SK-N-SH (cell line): ENCODE measurements around the gene PABPN1L. TPM values are rescaled to one million over a fixed set of nuclear protein-coding genes. Genes with fewer than 3 reads are reported as not detected.

Experiments
- CTCF ChIA-PET: fragments of 300-600, 350-600 bp; formaldehyde crosslinking; extraction: SDS; loops from one replicate; lab custom pipeline; 2021; lab: Yijun Ruan, JAX
- POLR2A ChIA-PET: fragments of 350-600 bp; sonication (Branson Sonifier 250); formaldehyde crosslinking; extraction: SDS; loops from one replicate; lab custom pipeline; 2020; ENCODE audit warnings: antibody characterized with exemption, inconsistent platforms; lab: Yijun Ruan, JAX
- DNase-seq: peaks from one replicate; pipeline ENCODE4 v3.0.0; 2012
- H2AFZ ChIP-seq: fragments of 200-600 bp; sonication (generic); 2 replicates; pipeline ENCODE4 v1.8.1; 2016; ENCODE audit warnings: antibody characterized with exemption, mild to moderate bottlenecking, low read depth
- H3F3A ChIP-seq: fragments of 200-600 bp; sonication (generic); replicated peaks from 2 replicates; pipeline ENCODE3; 2016; ENCODE audit warnings: antibody characterized with exemption, mild to moderate bottlenecking; ENCODE audit not compliant: insufficient read depth
- H3K27ac ChIP-seq, 2 experiments: fragments of 200-500 bp in 1 of 2; fragments of 200-600 bp in 1 of 2; sonication (Bioruptor generic) in 1 of 2; sonication (generic), shearing (Covaris generic) in 1 of 2; 2 replicates each; pipeline versions ENCODE4 v1.5.1 to v1.6.1; 2014 to 2016; ENCODE audit warnings: low read depth in 2 of 2, inconsistent platforms in 1 of 2, low read length in 1 of 2, mild to moderate bottlenecking in 1 of 2, mixed read lengths in 1 of 2
- H3K27me3 ChIP-seq: fragments of 200-600 bp; sonication (generic), shearing (Covaris generic); 2 replicates; pipeline ENCODE4 v1.6.1; 2016; ENCODE audit warnings: mixed run types; ENCODE audit not compliant: insufficient read depth
- H3K36me3 ChIP-seq, 2 experiments: fragments of 200-500 bp in 1 of 2; fragments of 200-600 bp in 1 of 2; sonication (Bioruptor generic) in 1 of 2; sonication (generic) in 1 of 2; replicated peaks in 1 of 2; 2 replicates each; pipeline versions ENCODE3 to v1.5.1; 2014 to 2016; ENCODE audit warnings: low read length in 1 of 2, mild to moderate bottlenecking in 1 of 2; ENCODE audit not compliant: insufficient read depth in 2 of 2, control insufficient read depth in 1 of 2
- H3K4me1 ChIP-seq, 2 experiments: fragments of 200-500 bp in 1 of 2; fragments of 200-600 bp in 1 of 2; sonication (Bioruptor generic) in 1 of 2; sonication (generic), shearing (Covaris generic) in 1 of 2; 2 replicates each; pipeline versions ENCODE4 v1.5.1 to v1.6.1; 2014 to 2016; ENCODE audit warnings: low read depth in 1 of 2, low read length in 1 of 2, mixed run types in 1 of 2; ENCODE audit not compliant: insufficient read depth in 2 of 2, control insufficient read depth in 1 of 2
- H3K4me2 ChIP-seq: fragments of 200-600 bp; sonication (generic), shearing (Covaris generic); 2 replicates; pipeline ENCODE4 v1.6.1; 2017; ENCODE audit warnings: mixed run types
- H3K4me3 ChIP-seq, 2 experiments: fragments of 200-500 bp in 1 of 2; fragments of 200-600 bp in 1 of 2; sonication (Bioruptor generic) in 1 of 2; sonication (generic), shearing (Covaris generic) in 1 of 2; 2 replicates each; pipeline versions ENCODE4 v1.5.1 to v1.8.1; 2014 to 2016; ENCODE audit warnings: low read depth in 2 of 2, inconsistent platforms in 1 of 2, low read length in 1 of 2, mild to moderate bottlenecking in 1 of 2, mixed read lengths in 1 of 2, moderate library complexity in 1 of 2
- H3K79me2 ChIP-seq: fragments of 200-600 bp; sonication (generic); 2 replicates; pipeline ENCODE4 v1.8.1; 2017; ENCODE audit warnings: mild to moderate bottlenecking; ENCODE audit not compliant: insufficient read depth
- H3K9ac ChIP-seq: fragments of 200-600 bp; sonication (generic); 2 replicates; pipeline ENCODE4 v1.6.1; 2017; ENCODE audit warnings: mixed run types
- H3K9me2 ChIP-seq: fragments of 200-600 bp; sonication (generic); 2 replicates; pipeline ENCODE4 v1.6.1; 2017; ENCODE audit warnings: mixed run types
- H3K9me3 ChIP-seq: fragments of 200-600 bp; sonication (generic); 2 replicates; pipeline ENCODE4 v1.6.1; 2017; ENCODE audit warnings: mixed run types, mild to moderate bottlenecking, moderate library complexity
- H4K20me1 ChIP-seq: fragments of 200-600 bp; sonication (generic); 2 replicates; pipeline ENCODE4 v1.6.1; 2017; ENCODE audit warnings: mild to moderate bottlenecking, mixed run types; ENCODE audit not compliant: insufficient read depth
- ELF1 ChIP-seq: IDR thresholded peaks from 2 replicates; pipeline ENCODE4 v1.4.0; 2012
- EP300 ChIP-seq, 2 experiments: IDR thresholded peaks; 2 replicates each; pipeline versions ENCODE4 v1.4.0 to v1.6.1; 2012; ENCODE audit warnings: borderline replicate concordance in 1 of 2, low read depth in 1 of 2, low read length in 1 of 2
- EZH2phosphoT487 ChIP-seq: fragments of 200-600 bp; sonication (generic); IDR thresholded peaks from 2 replicates; pipeline ENCODE4 v1.6.1; 2017; ENCODE audit warnings: low read depth, mixed run types, mild to moderate bottlenecking, antibody characterized with exemption, moderate library complexity, borderline replicate concordance
- FOSL2 ChIP-seq: IDR thresholded peaks from 2 replicates; pipeline ENCODE4 v1.4.0; 2012; ENCODE audit warnings: low read depth, mild to moderate bottlenecking, moderate library complexity, borderline replicate concordance
- FOXJ3 ChIP-seq: sonication (generic); formaldehyde crosslinking; IDR thresholded peaks from 2 replicates; pipeline ENCODE4 v1.5.1; 2020; ENCODE audit warnings: mild to moderate bottlenecking, missing genetic modification reagents
- GABPA ChIP-seq: IDR thresholded peaks from 2 replicates; pipeline ENCODE4 v1.4.0; 2012; ENCODE audit warnings: low read depth, mild to moderate bottlenecking
- JUND ChIP-seq: IDR thresholded peaks from 2 replicates; pipeline ENCODE4 v1.4.0; 2012
- MEF2A ChIP-seq: IDR thresholded peaks from 2 replicates; pipeline ENCODE4 v1.4.0; 2012; ENCODE audit warnings: low read depth, borderline replicate concordance
- MXI1 ChIP-seq: IDR thresholded peaks from 2 replicates; pipeline ENCODE4 v1.6.1; 2012; ENCODE audit warnings: mild to moderate bottlenecking, low read depth, low read length, improper control_type of control experiment
- NFIC ChIP-seq: IDR thresholded peaks from 2 replicates; pipeline ENCODE4 v1.4.0; 2012; ENCODE audit warnings: borderline replicate concordance
- POLR2AphosphoS5 ChIP-seq: IDR thresholded peaks from 2 replicates; pipeline ENCODE4 v1.6.1; 2012; ENCODE audit warnings: low read depth, low read length
- RAD21 ChIP-seq: IDR thresholded peaks from 2 replicates; pipeline ENCODE4 v1.6.1; 2012; ENCODE audit warnings: mild to moderate bottlenecking, low read length
- SIN3A ChIP-seq: IDR thresholded peaks from 2 replicates; pipeline ENCODE4 v1.6.1; 2012; ENCODE audit warnings: low read depth, mild to moderate bottlenecking, low read length, moderate library complexity, borderline replicate concordance
- TEAD4 ChIP-seq: IDR thresholded peaks from 2 replicates; pipeline ENCODE4 v1.4.0; 2012; ENCODE audit warnings: mild to moderate bottlenecking, borderline replicate concordance; ENCODE audit not compliant: insufficient read depth
- WGBS: methylation state at CpG from one replicate; pipeline ENCODE4 v1.1.6; 2017; ENCODE audit warnings: low lambda C conversion rate; 5-methylcytosine and 5-hydroxymethylcytosine counted together
- polyA plus RNA-seq, 3 experiments: library from polyadenylated mRNA; depleted of rRNA; stranded (reverse); fragments of >200 nt; gene quantifications; 2 replicates each; pipeline ENCODE4 v1.2.3, GENCODE V29; 2012
- TF ChIP-seq, protein P1 (sequence below): IDR thresholded peaks from 2 replicates; pipeline ENCODE4 v1.6.1; 2012; ENCODE audit warnings: mild to moderate bottlenecking, low read depth, low read length, moderate library complexity
- TF ChIP-seq, protein P2 (sequence below): fragments of 150-350 bp; IDR thresholded peaks from 2 replicates; pipeline ENCODE4 v1.6.1; 2016; ENCODE audit warnings: mild to moderate bottlenecking, low read depth, low read length
- TF ChIP-seq, protein P3 (sequence below): IDR thresholded peaks from 2 replicates; pipeline ENCODE4 v1.4.0; 2012; ENCODE audit warnings: low read depth, borderline replicate concordance

Gene PABPN1L
- polyA plus RNA-seq, 1 of the 3 experiments (the other 2 are of a cell fraction), result not detected

DNA sequence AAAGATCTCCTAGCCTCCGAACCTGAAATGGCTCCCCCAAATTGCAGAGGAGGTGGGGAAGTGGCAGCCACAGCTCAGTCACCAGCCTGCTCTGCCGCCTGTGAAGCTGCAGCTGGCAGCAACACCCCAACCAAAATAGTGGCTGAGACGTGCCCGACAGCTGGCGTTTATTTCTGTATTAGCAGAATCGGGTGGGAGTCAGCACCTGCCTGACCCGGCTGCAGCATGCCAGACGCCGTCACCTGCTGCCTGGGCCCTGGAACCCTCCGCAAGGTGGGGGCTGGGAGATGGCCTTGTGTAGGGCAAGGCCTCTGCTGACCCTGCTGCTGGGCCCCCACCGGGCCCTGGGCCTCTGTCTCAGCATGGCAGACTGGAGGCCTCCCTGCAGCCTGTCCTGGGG, 17.5 kb upstream of the PABPN1L start:
- Histone ChIP-seq H3K27ac (no peak overlapping the region), H3K36me3 (no peaks in the 10 kb centered on the region), H3K4me2 (no peak overlapping the region), H2AFZ (no peak overlapping the region), H4K20me1 (no peaks in the 10 kb centered on the region), H3K79me2 (no peaks in the 10 kb centered on the region), H3F3A (no peaks in the 10 kb centered on the region), H3K9ac (no peak overlapping the region), H3K9me2 (no peaks in the 10 kb centered on the region), H3K27me3 (peaks cover 38% of the 10 kb centered on the region), H3K9me3 (no peaks in the 10 kb centered on the region), H3K4me1 (no peaks in the 10 kb centered on the region; a peak in 2 of 4 replicates), H3K4me3 (no peak overlapping the region)
- TF ChIP-seq EZH2phosphoT487 (no peak), MEF2A (no peak), TEAD4 (no peak), SIN3A (no peak), EP300 (IDR thresholded peaks at IDR 0.05; ENCODE audit: borderline replicate concordance in 1 of 2, low read depth in 1 of 2, low read length in 1 of 2) (no peak), JUND (no peak), FOXJ3 (no peak), ELF1 (no peak), GABPA (no peak), MXI1 (no peak), NFIC (no peak), FOSL2 (no peak), POLR2AphosphoS5 (no peak), RAD21 (no peak)
- TF ChIP-seq, protein P1, sequence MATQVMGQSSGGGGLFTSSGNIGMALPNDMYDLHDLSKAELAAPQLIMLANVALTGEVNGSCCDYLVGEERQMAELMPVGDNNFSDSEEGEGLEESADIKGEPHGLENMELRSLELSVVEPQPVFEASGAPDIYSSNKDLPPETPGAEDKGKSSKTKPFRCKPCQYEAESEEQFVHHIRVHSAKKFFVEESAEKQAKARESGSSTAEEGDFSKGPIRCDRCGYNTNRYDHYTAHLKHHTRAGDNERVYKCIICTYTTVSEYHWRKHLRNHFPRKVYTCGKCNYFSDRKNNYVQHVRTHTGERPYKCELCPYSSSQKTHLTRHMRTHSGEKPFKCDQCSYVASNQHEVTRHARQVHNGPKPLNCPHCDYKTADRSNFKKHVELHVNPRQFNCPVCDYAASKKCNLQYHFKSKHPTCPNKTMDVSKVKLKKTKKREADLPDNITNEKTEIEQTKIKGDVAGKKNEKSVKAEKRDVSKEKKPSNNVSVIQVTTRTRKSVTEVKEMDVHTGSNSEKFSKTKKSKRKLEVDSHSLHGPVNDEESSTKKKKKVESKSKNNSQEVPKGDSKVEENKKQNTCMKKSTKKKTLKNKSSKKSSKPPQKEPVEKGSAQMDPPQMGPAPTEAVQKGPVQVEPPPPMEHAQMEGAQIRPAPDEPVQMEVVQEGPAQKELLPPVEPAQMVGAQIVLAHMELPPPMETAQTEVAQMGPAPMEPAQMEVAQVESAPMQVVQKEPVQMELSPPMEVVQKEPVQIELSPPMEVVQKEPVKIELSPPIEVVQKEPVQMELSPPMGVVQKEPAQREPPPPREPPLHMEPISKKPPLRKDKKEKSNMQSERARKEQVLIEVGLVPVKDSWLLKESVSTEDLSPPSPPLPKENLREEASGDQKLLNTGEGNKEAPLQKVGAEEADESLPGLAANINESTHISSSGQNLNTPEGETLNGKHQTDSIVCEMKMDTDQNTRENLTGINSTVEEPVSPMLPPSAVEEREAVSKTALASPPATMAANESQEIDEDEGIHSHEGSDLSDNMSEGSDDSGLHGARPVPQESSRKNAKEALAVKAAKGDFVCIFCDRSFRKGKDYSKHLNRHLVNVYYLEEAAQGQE, result no peak
- TF ChIP-seq, protein P2, sequence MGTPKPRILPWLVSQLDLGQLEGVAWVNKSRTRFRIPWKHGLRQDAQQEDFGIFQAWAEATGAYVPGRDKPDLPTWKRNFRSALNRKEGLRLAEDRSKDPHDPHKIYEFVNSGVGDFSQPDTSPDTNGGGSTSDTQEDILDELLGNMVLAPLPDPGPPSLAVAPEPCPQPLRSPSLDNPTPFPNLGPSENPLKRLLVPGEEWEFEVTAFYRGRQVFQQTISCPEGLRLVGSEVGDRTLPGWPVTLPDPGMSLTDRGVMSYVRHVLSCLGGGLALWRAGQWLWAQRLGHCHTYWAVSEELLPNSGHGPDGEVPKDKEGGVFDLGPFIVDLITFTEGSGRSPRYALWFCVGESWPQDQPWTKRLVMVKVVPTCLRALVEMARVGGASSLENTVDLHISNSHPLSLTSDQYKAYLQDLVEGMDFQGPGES, result no peak
- TF ChIP-seq, protein P3, sequence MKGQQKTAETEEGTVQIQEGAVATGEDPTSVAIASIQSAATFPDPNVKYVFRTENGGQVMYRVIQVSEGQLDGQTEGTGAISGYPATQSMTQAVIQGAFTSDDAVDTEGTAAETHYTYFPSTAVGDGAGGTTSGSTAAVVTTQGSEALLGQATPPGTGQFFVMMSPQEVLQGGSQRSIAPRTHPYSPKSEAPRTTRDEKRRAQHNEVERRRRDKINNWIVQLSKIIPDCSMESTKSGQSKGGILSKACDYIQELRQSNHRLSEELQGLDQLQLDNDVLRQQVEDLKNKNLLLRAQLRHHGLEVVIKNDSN, result no peak
- DNase-seq, result no peak
- WGBS, result 45% methylated on average over 5 of the region's 11 CpGs
- POLR2A ChIA-PET, result no interaction called here
- CTCF ChIA-PET, result no interaction called here
